H1 (cell line): ENCODE results near the gene PREX1. TPM values are rescaled to one million over a fixed set of nuclear protein-coding genes. Genes with fewer than 3 reads are reported as not detected.

ENCODE experiments used
- BACH1 ChIP-seq: IDR thresholded peaks from 2 replicates; pipeline ENCODE4 v1.6.1; 2012; ENCODE audit warnings: low read length, improper control_type of control experiment
- E2F6 ChIP-seq: IDR thresholded peaks from 2 replicates; pipeline ENCODE4 v1.6.1; 2012; ENCODE audit warnings: inconsistent platforms
- EGR1 ChIP-seq: IDR thresholded peaks from 2 replicates; pipeline ENCODE4 v1.6.1; 2011; ENCODE audit warnings: low read depth, low read length, borderline replicate concordance
- HDAC6 ChIP-seq: IDR thresholded peaks from one replicate; pipeline ENCODE4 v1.7.1; 2012; ENCODE audit warnings: low read depth, mild to moderate bottlenecking, inconsistent platforms, low read length, moderate library complexity
- KDM4A ChIP-seq: IDR thresholded peaks from one replicate; pipeline ENCODE4 v1.7.1; 2012; ENCODE audit warnings: low read depth, mild to moderate bottlenecking, moderate library complexity, low read length, inconsistent platforms; ENCODE audit not compliant: severe bottlenecking
- PHF8 ChIP-seq: fragments of 200-600 bp; sonication (generic); conservative IDR thresholded peaks from 2 replicates; pipeline ENCODE4 v1.7.1; 2012; ENCODE audit warnings: low read depth, mild to moderate bottlenecking, inconsistent platforms, low read length, moderate library complexity
- RAD21 ChIP-seq, 2 experiments: IDR thresholded peaks in 1 of 2; conservative IDR thresholded peaks in 1 of 2; 2 replicates each; pipeline ENCODE4 v1.6.1; 2011; ENCODE audit warnings: low read depth in 2 of 2, low read length in 2 of 2, improper control_type of control experiment in 1 of 2, inconsistent platforms in 1 of 2, mild to moderate bottlenecking in 1 of 2, moderate library complexity in 1 of 2
- RXRA ChIP-seq: IDR thresholded peaks from 2 replicates; pipeline ENCODE4 v1.6.1; 2011; ENCODE audit warnings: low read depth, mild to moderate bottlenecking, low read length, moderate library complexity; ENCODE audit not compliant: insufficient read depth
- YY1 ChIP-seq: IDR thresholded peaks from 2 replicates; pipeline ENCODE4 v1.6.1; 2011; ENCODE audit warnings: low read depth, mild to moderate bottlenecking, low read length
- polyA plus RNA-seq, 7 experiments: library from polyadenylated mRNA; depleted of rRNA in 3 of 7; stranded (reverse) in 5 of 7; unstranded in 2 of 7; fragments of >200 nt in 5 of 7; fragments of 200-250 nt in 2 of 7; gene quantifications; 1 replicate in 5 of 7; 2 replicates in 1 of 7; 4 replicates in 1 of 7; pipeline versions ENCODE4 v1.2.1 to v1.2.3, GENCODE V29; 2011 to 2013; ENCODE audit warnings: missing spikeins in 2 of 7, mixed read lengths in 2 of 7
- total RNA-seq: library from RNA; stranded (reverse); fragmentation: NEBNext Ultra II Directional; extraction: Animal tissue kit (Norgen Biotek cat#: 25700); gene quantifications from 2 replicates; pipeline ENCODE4 v1.2.1, GENCODE V29; 2021
- TF ChIP-seq, protein P1 (sequence below): IDR thresholded peaks from 2 replicates; pipeline ENCODE4 v1.6.1; 2011; ENCODE audit warnings: low read length, improper control_type of control experiment

PREX1 gene
- total and polyA plus RNA-seq, 2 of the 8 experiments (the other 6 are each of a cell fraction or from before 2014, with no cell fraction given), result 10.7 to 12.8 TPM

DNA sequence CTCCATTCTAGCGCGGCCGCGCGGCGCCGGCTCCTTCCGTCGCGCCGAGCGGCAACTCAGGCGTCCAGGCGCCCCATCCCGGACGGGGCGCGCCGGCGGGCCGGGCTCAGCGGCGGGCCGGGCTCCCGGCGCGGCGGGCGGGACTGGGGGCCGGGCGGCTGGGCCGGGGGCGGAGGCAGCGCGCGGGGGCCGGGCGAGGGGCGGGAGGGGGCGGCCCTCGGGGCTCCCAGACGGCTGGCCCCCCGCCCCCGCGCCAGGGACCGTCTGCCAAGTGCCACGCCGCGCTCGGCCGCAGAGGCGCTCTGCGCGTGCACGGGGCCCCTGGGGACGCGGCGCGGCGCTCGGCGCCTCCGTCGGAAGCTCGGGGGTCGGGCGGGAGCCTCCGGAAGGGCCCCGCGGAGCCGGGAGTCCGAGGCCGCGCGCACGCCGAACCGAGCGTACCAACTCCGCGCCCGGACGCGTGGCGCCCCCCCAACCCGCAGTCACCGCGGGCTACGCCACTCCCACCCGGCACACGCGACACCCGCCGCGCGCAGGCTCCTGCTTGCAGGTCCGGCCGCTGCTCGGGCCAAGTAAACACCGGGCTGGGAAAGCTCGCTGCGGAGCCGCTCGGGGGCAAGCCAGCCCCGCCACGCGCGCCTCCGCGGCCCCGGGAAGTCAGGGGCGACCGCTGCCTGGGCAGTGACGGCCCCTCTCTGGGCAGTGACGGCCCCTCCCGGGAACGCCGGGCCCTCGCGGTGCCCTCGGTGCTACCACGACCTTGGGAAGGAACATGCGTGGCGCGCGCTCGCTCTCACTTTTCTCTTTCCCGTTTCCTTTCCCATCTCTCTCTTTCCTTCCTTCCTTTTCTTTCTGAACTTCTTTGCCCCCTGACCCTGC, at the start of gene PREX1 (continued):
- TF ChIP-seq BACH1 (peak; percentile 74), E2F6 (0 out of 2 replicates have a peak, but pooled peaks have one; percentile 9), EGR1 (peak; percentile 67; the same call in 1 of the 2 replicates), YY1 (peak; percentile 13; the same call in 1 of the 2 replicates), RXRA (no peak), HDAC6 (no peak), KDM4A (peak; percentile 63), RAD21 (IDR thresholded peaks at IDR 0.05 in 1 of 2, conservative IDR thresholded peaks at IDR 0.05 in 1 of 2; ENCODE audit: low read depth in 2 of 2, low read length in 2 of 2) (peak in 1 of 2 experiments; percentile 15; a peak in 1 of 4 replicates), PHF8 (peak; percentile 40; the same call in 1 of the 2 replicates)
- TF ChIP-seq, protein P1, sequence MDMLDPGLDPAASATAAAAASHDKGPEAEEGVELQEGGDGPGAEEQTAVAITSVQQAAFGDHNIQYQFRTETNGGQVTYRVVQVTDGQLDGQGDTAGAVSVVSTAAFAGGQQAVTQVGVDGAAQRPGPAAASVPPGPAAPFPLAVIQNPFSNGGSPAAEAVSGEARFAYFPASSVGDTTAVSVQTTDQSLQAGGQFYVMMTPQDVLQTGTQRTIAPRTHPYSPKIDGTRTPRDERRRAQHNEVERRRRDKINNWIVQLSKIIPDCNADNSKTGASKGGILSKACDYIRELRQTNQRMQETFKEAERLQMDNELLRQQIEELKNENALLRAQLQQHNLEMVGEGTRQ, result no peak
